Astrocyte (in vitro differentiated cells and primary cell): ENCODE data around the gene AK8.

Experiments
- CTCF ChIP-seq: IDR thresholded peaks from 2 replicates; pipeline ENCODE4 v1.5.1; 2011; ENCODE audit warnings: low read depth, mild to moderate bottlenecking, inconsistent platforms, low read length, moderate library complexity; ENCODE audit not compliant: insufficient read depth
- EZH2 ChIP-seq: IDR thresholded peaks from 2 replicates; pipeline ENCODE4 v1.6.1; 2012; ENCODE audit warnings: mild to moderate bottlenecking, low read length, inconsistent platforms; ENCODE audit not compliant: insufficient read depth

GRCh38 chr9:132749306-132749705, 128.8 kb downstream of the AK8 start:
- TF ChIP-seq CTCF (no peak), EZH2 (no peak)
